ENCODE results near the gene TSR3. TPM values are rescaled to one million over a fixed set of nuclear protein-coding genes. Genes with fewer than 3 reads are reported as not detected.

Gene TSR3
- total and polyA plus RNA-seq, 10 donors: 31.1 to 73.1 (median 47.2) TPM

DNA sequence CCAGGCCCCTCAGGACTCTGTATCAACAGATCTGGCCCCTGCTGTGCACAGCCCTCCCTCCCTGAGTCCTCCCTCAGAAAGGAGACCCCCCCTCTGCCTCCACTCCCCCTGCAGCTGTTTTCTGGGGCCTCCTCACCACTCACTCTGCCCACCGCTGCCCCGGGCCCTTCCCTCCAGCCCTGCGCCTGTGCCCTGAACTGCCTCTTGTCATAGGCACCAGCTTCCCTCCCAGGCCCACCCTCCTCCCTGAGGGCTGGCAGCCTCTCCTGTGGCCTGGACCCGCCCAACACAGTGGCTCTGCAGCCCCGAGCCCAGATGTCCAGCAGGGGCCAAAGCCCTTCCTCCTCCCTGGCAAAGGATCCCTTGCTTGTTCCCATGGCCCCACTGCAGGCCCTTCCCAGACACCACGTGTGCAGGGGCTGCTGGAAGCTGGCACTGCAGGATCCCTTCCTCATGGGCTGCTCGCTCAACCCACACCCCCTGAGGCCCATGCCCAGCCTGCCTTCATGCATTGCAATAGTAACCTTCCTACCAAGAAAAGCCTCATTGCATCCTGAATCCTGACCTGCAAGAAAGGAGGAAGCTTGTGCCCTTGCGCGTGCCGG is 25.8 kb upstream of the TSR3 start:
- no peak for DNase-seq

DNA sequence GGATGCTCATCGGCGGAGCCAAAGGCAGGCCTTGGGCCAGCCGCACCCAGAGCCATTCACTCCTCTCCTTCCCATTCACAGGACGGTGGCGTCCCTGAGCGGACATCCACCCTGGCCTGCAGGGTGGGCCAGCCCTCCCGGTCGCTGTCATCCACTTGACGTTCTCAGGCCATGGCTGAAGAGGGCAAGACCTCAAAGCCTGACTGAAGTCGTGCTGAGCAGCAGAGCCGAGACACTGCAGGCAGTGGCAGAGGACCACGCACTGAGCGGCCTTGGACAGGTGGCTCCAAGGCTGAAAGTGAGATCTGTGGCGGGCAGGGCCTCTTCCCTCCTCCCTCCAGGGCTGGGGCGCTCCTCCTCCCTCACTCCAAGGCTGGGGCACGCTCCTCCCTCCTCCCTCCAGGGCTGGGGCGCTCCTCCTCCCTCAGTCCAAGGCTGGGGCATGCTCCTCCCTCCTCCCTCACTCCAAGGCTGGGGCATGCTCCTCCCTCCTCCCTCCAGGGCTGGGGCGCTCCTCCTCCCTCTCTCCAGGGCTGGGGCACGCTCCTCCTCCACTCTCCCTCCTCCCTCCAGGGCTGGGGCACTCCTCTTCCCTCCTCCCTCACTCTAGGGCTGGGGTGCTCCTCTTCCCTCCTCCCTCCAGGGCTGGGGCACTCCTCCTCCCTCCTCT is 24.2 kb upstream of the TSR3 start:
- Histone ChIP-seq H3K36me3 (peaks cover 0 to 71% (median 21%) of the 10 kb centered on the region in 6 donors), H3K4me3 (no peak overlapping the region), H3K4me1 (peaks cover 8 to 34% (median 26%) of the 10 kb centered on the region in 6 donors), H3K27ac (no peak overlapping the region), H3K9me3 (no peaks in the 10 kb centered on the region), H3K27me3 (replicated peaks in 1 of 7) (no peaks in the 10 kb centered on the region)
- no peak for DNase-seq
- intact Hi-C loops (cut with DNase I; ENCODE audit: low total_unique reads): no loop called here
- TF ChIP-seq POLR2AphosphoS5 (IDR thresholded peaks at IDR 0.05): no peak
- TF ChIP-seq POLR2A (IDR thresholded peaks at IDR 0.05): no peak
- TF ChIP-seq, protein P1, sequence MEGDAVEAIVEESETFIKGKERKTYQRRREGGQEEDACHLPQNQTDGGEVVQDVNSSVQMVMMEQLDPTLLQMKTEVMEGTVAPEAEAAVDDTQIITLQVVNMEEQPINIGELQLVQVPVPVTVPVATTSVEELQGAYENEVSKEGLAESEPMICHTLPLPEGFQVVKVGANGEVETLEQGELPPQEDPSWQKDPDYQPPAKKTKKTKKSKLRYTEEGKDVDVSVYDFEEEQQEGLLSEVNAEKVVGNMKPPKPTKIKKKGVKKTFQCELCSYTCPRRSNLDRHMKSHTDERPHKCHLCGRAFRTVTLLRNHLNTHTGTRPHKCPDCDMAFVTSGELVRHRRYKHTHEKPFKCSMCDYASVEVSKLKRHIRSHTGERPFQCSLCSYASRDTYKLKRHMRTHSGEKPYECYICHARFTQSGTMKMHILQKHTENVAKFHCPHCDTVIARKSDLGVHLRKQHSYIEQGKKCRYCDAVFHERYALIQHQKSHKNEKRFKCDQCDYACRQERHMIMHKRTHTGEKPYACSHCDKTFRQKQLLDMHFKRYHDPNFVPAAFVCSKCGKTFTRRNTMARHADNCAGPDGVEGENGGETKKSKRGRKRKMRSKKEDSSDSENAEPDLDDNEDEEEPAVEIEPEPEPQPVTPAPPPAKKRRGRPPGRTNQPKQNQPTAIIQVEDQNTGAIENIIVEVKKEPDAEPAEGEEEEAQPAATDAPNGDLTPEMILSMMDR (IDR thresholded peaks at IDR 0.05 in 8 of 11, conservative IDR thresholded peaks at IDR 0.05 in 3 of 11): no peak
- WGBS, 5 donors: 88 to 93% (median 92%) methylated on average over 8 to 19 of the region's 19 CpGs

More for the DNA sequence above, 25.8 kb upstream of the TSR3 start:
- Histone ChIP-seq H3K4me1 (peaks cover 8 to 34% (median 26%) of the 10 kb centered on the region in 6 donors), H3K27me3 (replicated peaks in 1 of 7) (no peaks in the 10 kb centered on the region), H3K9me3 (no peaks in the 10 kb centered on the region), H3K36me3 (peaks cover 0 to 71% (median 30%) of the 10 kb centered on the region in 6 donors), H3K27ac (no peak overlapping the region), H3K4me3 (no peak overlapping the region)
- WGBS, 5 donors: 90 to 95% (median 91%) methylated on average over 7 to 10 of the region's 10 CpGs
- intact Hi-C loops (cut with DNase I; ENCODE audit: low total_unique reads): no loop called here
- no peak for TF ChIP-seq POLR2AphosphoS5 (IDR thresholded peaks at IDR 0.05)
- TF ChIP-seq, protein P1 (IDR thresholded peaks at IDR 0.05 in 8 of 11, conservative IDR thresholded peaks at IDR 0.05 in 3 of 11): no peak
- no peak for TF ChIP-seq POLR2A (IDR thresholded peaks at IDR 0.05)

DNA sequence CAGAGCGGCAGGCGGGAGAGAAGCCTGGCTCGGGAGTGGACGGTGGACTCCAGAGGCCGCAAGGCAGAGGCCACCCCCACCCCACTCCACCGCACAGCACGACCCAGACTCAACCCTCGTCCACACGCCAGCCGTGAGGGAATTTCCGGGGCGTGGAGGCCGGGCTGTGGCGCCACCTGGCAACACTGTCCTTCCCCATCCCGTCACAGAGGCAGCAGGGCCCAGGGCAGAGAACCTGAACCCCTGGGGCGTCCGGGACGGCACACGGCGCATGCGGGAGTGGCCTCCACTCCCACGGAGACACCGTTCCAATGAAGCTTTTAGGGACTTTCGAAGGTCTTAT is 23.6 kb upstream of the TSR3 start:
- Histone ChIP-seq H3K4me1 (peaks cover 8 to 32% (median 25%) of the 10 kb centered on the region in 6 donors), H3K36me3 (peaks cover 0 to 71% (median 23%) of the 10 kb centered on the region in 6 donors), H3K27me3 (replicated peaks in 1 of 7) (no peaks in the 10 kb centered on the region), H3K27ac (no peak overlapping the region), H3K9me3 (no peaks in the 10 kb centered on the region), H3K4me3 (no peak overlapping the region)
- intact Hi-C loops (cut with DNase I; ENCODE audit: low total_unique reads): no loop called here
- no peak for DNase-seq
- no peak for TF ChIP-seq POLR2A (IDR thresholded peaks at IDR 0.05)
- no peak for TF ChIP-seq POLR2AphosphoS5 (IDR thresholded peaks at IDR 0.05)
- TF ChIP-seq, protein P1 (IDR thresholded peaks at IDR 0.05 in 8 of 11, conservative IDR thresholded peaks at IDR 0.05 in 3 of 11): no peak
- 87 to 93% (median 91%) methylated on average over 21 to 24 of the region's 24 CpGs for WGBS, 5 donors

Measured in spleen (tissue), 11 donors.